GM18511 (cell line): ENCODE data around the gene B3GAT3.
"Not testable (repeated sequence)": the region's sequence is repeated elsewhere in the genome, so short reads cannot be mapped to it uniquely, and the experiment has no call there.

Experiments used
- ATAC-seq: cut with Tn5 transposase; IDR thresholded peaks from one replicate; pipeline ENCODE4 v1.9.1; 2021; ENCODE audit warnings: mild to moderate bottlenecking, moderate library complexity; ENCODE audit not compliant: unreplicated experiment

B3GAT3 gene

GRCh38 chr11:62580959-62581715 lies 40.6 kb downstream of the B3GAT3 start:
- no peak for ATAC-seq

DNA sequence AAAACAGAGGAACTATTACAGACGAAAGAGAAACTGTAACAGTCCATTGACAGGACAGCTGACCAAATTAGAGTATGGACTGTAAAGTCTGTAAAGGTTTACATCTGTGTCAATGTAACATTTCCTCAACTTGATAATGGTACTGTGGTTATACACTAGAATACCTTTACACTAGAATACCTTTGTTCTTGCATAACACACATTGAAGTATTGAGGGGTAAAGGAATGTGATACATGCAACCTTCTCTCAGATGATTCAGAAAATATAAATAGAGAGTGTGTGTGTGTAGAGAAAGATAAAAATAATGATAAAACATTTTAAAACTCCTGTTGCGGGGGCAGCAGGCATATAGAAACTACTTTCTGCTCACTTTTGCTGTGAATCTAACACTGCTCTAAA lies 42.5 kb downstream of the B3GAT3 start:
- no peak for ATAC-seq

GRCh38 chr11:62578541-62578940 lies 43.2 kb downstream of the B3GAT3 start:
- ATAC-seq: no peak

GRCh38 chr11:62577046-62577714 lies 44.6 kb downstream of the B3GAT3 start:
- no peak for ATAC-seq

GRCh38 chr11:62575837-62576236 lies 45.9 kb downstream of the B3GAT3 start:
- no peak for ATAC-seq

GRCh38 chr11:62575156-62575555 lies 46.6 kb downstream of the B3GAT3 start:
- ATAC-seq: no peak

GRCh38 chr11:62574363-62575071 lies 47.3 kb downstream of the B3GAT3 start:
- ATAC-seq: peak; percentile 28

- peak; percentile 87 for ATAC-seq
Observed at GRCh38 chr11:62573592-62574362, 48.0 kb downstream of the B3GAT3 start, which contains the start of gene EEF1G. Gene EEF1G (minus strand): TSS chr11:62573891. CDS start chr11:62573842, 49 bp downstream.

DNA sequence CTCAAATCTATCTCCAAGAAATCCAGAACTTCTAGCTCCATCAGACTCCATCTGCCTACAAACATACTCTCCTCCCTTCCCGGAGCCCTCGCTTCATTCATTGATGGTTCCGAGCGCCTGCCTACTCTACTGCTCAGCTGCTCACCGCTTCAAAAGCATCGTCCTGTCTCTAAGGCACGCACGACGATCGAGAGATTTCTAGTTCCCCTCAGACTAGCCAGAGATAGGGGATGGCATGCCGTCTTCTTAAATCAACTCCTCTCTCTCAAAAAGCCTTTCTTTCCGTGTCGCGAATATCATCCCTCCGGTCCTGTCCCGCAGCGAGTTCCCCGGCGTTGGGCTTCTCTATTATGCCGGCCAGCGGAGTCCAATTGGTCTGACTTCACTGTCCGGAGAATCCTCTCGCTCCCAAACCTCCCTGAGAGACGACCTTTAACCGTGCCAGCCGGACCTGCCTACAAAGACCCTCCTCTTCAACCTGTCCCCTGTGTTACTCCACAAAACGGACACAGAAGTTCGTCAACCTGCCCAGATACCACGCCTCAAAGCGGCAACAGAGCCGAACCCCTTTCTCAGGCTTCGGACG lies 48.7 kb downstream of the B3GAT3 start:
- ATAC-seq: no peak

- ATAC-seq: no peak
Observed at GRCh38 chr11:62572431-62572830, 49.4 kb downstream of the B3GAT3 start.

DNA sequence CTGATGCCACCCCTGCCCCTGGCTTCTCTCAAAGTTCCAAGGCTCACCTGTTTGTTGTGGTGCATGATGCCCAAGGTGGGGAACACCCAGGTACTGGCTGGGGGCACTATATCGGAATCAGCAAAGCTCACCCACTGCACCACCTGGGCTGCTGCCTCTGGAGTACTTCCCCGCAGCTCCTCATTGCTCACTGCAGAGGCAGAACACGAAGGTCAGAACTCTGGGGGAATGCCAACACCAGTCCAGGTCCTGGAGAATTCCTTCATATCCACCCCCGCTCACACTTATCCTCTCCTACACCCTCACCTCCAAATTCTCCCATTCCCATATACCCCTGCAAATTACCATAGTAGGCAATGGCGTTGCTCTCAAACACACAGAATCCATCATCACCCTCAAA lies 50.3 kb downstream of the B3GAT3 start:
- ATAC-seq: not testable (repeated sequence)

DNA sequence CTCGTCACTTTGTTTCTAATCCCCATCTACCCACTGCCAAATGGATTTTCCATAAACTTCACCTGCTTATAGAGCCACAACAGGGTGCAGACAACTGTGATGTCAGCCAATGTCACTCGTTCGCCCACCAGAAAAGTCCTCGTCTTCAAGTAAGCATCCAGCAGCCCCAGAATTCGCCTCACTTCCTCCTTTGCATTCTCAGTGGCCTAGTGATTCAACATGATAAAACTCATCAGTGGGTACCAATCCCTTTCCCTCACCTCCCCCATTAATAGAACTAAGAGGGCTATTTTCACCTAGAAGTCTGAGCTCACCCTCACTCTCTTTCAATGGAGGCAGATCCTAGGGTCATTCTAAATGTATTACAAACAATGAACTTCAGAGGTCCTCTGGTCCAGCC lies 50.9 kb downstream of the B3GAT3 start:
- ATAC-seq: not testable (repeated sequence)

DNA sequence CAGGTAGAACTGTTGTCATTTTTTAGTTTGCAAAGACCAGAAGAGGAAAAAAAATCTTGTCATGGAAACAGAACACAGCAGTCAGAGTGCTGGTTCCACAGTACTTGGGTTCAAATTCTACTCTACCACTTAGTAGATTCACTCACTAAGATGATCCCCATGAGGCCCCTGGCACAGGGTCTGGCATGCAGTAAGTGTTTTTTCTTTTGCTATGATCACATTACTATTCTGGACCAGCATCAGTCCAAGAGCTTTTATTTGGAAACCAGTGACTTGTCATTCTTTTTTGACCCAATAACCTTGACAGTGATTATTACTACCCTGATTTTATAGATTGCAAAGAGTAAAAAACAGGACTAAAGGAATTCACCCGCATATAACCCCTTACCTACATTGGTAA lies 52.2 kb downstream of the B3GAT3 start:
- no peak for ATAC-seq

GRCh38 chr11:62567018-62567633 lies 54.7 kb downstream of the B3GAT3 start:
- ATAC-seq: no peak

DNA sequence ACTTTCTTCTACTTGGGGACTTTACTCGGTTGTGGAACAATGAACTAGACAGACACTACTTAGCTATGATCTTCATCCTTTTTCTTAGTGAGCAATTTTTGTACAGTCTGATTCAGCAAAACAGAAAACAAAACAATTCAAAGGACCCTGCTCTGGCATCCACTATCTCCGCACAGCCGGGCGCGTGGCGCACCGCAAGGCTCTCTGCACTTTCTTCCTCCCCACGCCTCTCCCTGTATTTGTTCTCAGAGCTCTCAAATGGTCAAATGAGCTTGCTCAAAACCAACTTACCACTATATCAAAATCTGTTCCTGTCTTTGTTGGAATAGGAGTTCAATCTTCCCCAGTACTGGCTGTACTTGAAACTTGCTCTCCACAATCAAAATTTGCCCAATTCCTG lies 55.5 kb downstream of the B3GAT3 start:
- ATAC-seq: no peak
